Mesothelial cell of epicardium (in vitro differentiated cells): ENCODE results near the gene ABCA3. TPM values are rescaled to one million over a fixed set of nuclear protein-coding genes. Genes with fewer than 3 reads are reported as not detected.
"Not testable (repeated sequence)": the region's sequence is repeated elsewhere in the genome, so short reads cannot be mapped to it uniquely, and the experiment has no call there.

Experiments
- DNase-seq, 2 experiments: peaks; one replicate each; pipeline ENCODE4 v3.0.0; 2021; ENCODE audit warnings: low spot score in 2 of 2; ENCODE audit not compliant: unreplicated experiment in 2 of 2
- H3K27ac Mint-ChIP-seq: 2 replicates; pipeline ENCODE4 v1.8.0; 2021; ENCODE audit warnings: mixed read lengths
- H3K27me3 Mint-ChIP-seq: 2 replicates; pipeline ENCODE4 v1.8.0; 2021; ENCODE audit warnings: low read depth, mixed read lengths
- H3K36me3 Mint-ChIP-seq: 2 replicates; pipeline ENCODE4 v1.8.0; 2021; ENCODE audit warnings: mixed read lengths
- H3K4me1 Mint-ChIP-seq: 2 replicates; pipeline ENCODE4 v1.8.0; 2021; ENCODE audit warnings: mixed read lengths
- H3K4me3 Mint-ChIP-seq: 2 replicates; pipeline ENCODE4 v1.8.0; 2021; ENCODE audit warnings: mild to moderate bottlenecking, moderate library complexity, mixed read lengths
- H3K9me3 Mint-ChIP-seq: 2 replicates; pipeline ENCODE4 v1.8.0; 2021; ENCODE audit warnings: mixed read lengths
- CTCF ChIP-seq: fragments of 200-600 bp; sonication (generic); IDR thresholded peaks from one replicate; pipeline ENCODE4 v1.5.0; 2021; ENCODE audit warnings: antibody characterized with exemption; ENCODE audit not compliant: unreplicated experiment
- total RNA-seq: library from RNA; stranded (reverse); gene quantifications from 3 replicates; pipeline ENCODE4 v1.2.1, GENCODE V29; 2021

ABCA3 gene
- total RNA-seq, 1 donor from 2014 or later = 3.5 TPM

GRCh38 chr16:2243781-2244180 lies 96.7 kb downstream of the ABCA3 start:
- Mint-ChIP-seq H3K36me3 (peaks cover 14% of the 10 kb centered on the region), H3K9me3 (no peaks in the 10 kb centered on the region), H3K4me1 (no peaks in the 10 kb centered on the region), H3K27ac (no peak overlapping the region), H3K4me3 (no peak overlapping the region), H3K27me3 (peaks cover 5% of the 10 kb centered on the region)
- no peak for TF ChIP-seq CTCF
- no peak for DNase-seq

- TF ChIP-seq CTCF = no peak
- no peak for DNase-seq
- peaks cover 12% of the 10 kb centered on the region for H3K27me3 Mint-ChIP-seq
- H3K4me3 Mint-ChIP-seq = no peak overlapping the region
- peaks cover 14% of the 10 kb centered on the region for H3K36me3 Mint-ChIP-seq
- H3K9me3 Mint-ChIP-seq = no peaks in the 10 kb centered on the region
- H3K4me1 Mint-ChIP-seq = no peaks in the 10 kb centered on the region
- H3K27ac Mint-ChIP-seq = no peak overlapping the region
Observed at GRCh38 chr16:2243031-2243528, 97.4 kb downstream of the ABCA3 start.

GRCh38 chr16:2242598-2242997 lies 97.9 kb downstream of the ABCA3 start:
- H3K9me3 Mint-ChIP-seq = no peaks in the 10 kb centered on the region
- H3K4me1 Mint-ChIP-seq = peaks cover 2% of the 10 kb centered on the region
- peaks cover 15% of the 10 kb centered on the region for H3K27me3 Mint-ChIP-seq
- no peak overlapping the region for H3K4me3 Mint-ChIP-seq
- H3K27ac Mint-ChIP-seq = no peak overlapping the region
- peaks cover 14% of the 10 kb centered on the region for H3K36me3 Mint-ChIP-seq
- no peak for TF ChIP-seq CTCF
- DNase-seq = no peak

GRCh38 chr16:2240331-2240730 lies 100.2 kb downstream of the ABCA3 start:
- H3K27ac Mint-ChIP-seq, DNase-seq, H3K4me3 Mint-ChIP-seq, H3K4me1 Mint-ChIP-seq, H3K9me3 Mint-ChIP-seq: not testable (repeated sequence)
- Mint-ChIP-seq H3K36me3 (peaks cover 13% of the 10 kb centered on the region), H3K27me3 (peaks cover 36% of the 10 kb centered on the region)

- Mint-ChIP-seq H3K4me3 (no peak overlapping the region), H3K27me3 (peaks cover 44% of the 10 kb centered on the region), H3K4me1 (peaks cover 2% of the 10 kb centered on the region), H3K36me3 (peaks cover 18% of the 10 kb centered on the region), H3K27ac (no peak overlapping the region), H3K9me3 (no peaks in the 10 kb centered on the region)
- TF ChIP-seq CTCF = no peak
- no peak for DNase-seq
Observed at GRCh38 chr16:2238838-2239675, 101.5 kb downstream of the ABCA3 start.

GRCh38 chr16:2238150-2238837 lies 102.2 kb downstream of the ABCA3 start:
- H3K27me3 Mint-ChIP-seq = peaks cover 44% of the 10 kb centered on the region
- H3K4me1 Mint-ChIP-seq = peaks cover 2% of the 10 kb centered on the region
- H3K9me3 Mint-ChIP-seq = no peaks in the 10 kb centered on the region
- H3K36me3 Mint-ChIP-seq = peaks cover 16% of the 10 kb centered on the region
- no peak for TF ChIP-seq CTCF
- no peak for DNase-seq
- H3K27ac Mint-ChIP-seq = no peak overlapping the region
- no peak overlapping the region for H3K4me3 Mint-ChIP-seq
